Measurements from ENCODE around the gene UNC5CL.
"Not testable (repeated sequence)": the region's sequence is repeated elsewhere in the genome, so short reads cannot be mapped to it uniquely, and the experiment has no call there.

Gene UNC5CL

DNA sequence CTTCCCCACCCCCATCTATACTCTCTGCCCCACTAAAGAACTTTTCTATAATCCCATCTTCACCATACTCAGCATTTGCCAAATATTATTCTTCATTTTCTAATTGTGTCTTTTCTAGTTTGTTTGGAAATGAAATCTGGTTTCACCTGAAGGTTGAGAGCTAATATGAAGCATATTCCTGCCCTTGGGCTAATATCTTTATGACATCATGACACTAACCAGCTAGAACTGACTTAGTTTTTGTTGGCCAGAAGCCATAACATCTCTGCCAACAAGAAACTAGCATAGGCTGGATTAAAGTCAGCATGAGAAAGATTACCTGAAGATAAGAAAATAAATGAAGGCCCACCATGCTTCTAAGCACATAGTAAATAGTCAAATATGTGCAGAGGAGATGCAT is 16.7 kb downstream of the UNC5CL start:
- TF ChIP-seq, protein P1, sequence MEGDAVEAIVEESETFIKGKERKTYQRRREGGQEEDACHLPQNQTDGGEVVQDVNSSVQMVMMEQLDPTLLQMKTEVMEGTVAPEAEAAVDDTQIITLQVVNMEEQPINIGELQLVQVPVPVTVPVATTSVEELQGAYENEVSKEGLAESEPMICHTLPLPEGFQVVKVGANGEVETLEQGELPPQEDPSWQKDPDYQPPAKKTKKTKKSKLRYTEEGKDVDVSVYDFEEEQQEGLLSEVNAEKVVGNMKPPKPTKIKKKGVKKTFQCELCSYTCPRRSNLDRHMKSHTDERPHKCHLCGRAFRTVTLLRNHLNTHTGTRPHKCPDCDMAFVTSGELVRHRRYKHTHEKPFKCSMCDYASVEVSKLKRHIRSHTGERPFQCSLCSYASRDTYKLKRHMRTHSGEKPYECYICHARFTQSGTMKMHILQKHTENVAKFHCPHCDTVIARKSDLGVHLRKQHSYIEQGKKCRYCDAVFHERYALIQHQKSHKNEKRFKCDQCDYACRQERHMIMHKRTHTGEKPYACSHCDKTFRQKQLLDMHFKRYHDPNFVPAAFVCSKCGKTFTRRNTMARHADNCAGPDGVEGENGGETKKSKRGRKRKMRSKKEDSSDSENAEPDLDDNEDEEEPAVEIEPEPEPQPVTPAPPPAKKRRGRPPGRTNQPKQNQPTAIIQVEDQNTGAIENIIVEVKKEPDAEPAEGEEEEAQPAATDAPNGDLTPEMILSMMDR (IDR thresholded peaks at IDR 0.05; ENCODE audit: low read depth, low read length, missing control alignments) = no peak
- DNase-seq (ENCODE audit: low read depth) = no peak
- H3K4me3 ChIP-seq (ENCODE audit: low read depth, low read length) = no peak overlapping the region

DNA sequence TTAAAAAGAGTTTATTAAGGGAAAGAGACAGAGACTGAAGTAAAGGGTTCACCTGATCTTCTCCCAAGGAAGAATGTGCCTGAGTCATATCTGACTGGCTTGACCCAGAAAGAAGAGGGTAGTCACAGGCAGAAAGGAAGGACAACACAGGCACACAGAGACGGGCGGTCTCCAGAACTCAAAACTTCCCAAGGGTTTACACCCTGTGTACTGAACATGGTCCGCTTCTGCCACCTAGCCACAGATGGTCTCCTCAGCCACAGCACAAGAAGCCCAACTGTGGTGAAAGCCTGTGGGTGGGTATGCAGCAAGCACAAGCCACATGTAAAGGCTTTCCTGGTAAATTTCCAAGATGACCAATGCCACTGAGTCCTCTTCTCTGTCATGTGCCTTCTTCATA is 17.2 kb downstream of the UNC5CL start:
- no peak overlapping the region for H3K4me3 ChIP-seq (ENCODE audit: low read depth, low read length)
- no peak for DNase-seq (ENCODE audit: low read depth)
- TF ChIP-seq, protein P1 (IDR thresholded peaks at IDR 0.05; ENCODE audit: low read depth, low read length, missing control alignments) = no peak

DNA sequence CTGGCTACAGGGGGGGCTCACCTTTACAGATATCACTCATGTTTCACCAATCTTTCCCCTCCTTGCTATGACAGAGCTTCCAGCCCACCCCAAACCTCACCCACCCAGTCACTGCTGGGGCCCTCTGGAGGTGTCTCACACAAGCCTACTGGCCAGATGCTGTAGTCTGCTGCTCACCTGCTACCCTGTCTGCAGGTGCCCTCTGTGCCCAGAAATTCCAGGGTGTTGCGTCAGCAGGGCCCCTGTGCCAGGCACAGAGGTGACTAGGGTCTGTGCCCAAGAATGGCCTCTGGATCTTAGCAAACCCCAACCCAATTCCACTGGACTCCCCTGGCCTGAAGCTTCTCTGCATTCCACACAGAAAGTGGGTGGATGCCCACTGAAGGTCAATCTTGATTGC is 21.4 kb downstream of the UNC5CL start:
- H3K4me3 ChIP-seq (ENCODE audit: low read depth, low read length) = no peak overlapping the region
- no peak for DNase-seq (ENCODE audit: low read depth)
- TF ChIP-seq, protein P1 (IDR thresholded peaks at IDR 0.05; ENCODE audit: low read depth, low read length, missing control alignments) = no peak

DNA sequence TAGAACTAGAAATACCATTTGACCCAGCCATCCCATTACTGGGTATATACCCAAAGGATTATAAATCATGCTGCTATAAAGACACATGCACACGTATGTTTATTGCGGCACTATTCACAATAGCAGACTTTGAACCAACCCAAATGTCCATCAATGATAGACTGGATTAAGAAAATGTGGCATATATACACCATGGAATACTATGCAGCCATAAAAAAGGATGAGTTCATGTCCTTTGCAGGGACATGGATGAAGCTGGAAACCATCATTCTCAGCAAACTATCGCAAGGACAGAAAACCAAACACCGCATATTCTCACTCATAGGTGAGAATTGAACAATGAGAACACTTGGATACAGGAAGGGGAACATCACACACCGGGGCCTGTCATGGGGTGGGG is 23.2 kb downstream of the UNC5CL start:
- H3K4me3 ChIP-seq (ENCODE audit: low read depth, low read length); DNase-seq (ENCODE audit: low read depth): not testable (repeated sequence)

DNA sequence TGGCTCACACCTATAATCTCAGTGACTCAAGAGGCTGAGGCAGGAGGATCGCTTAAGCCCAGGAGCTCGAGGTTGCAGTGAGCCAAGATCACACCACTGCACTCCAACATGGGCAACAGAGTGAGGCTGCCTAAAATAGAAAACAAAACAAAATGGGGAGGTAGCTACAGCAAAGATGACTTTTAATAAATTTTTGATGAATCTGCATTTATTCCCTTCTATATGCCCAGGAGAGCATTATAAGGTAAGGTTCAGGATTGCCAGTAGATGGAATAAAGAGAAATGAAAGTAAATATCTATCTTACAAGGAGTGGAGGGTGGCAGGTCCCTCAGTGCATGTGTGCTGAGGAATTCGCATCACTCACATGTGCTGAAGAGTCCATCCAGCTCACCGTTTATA is 24.2 kb downstream of the UNC5CL start:
- TF ChIP-seq, protein P1 (IDR thresholded peaks at IDR 0.05; ENCODE audit: low read depth, low read length, missing control alignments) = no peak
- no peak for DNase-seq (ENCODE audit: low read depth)
- H3K4me3 ChIP-seq (ENCODE audit: low read depth, low read length) = no peak overlapping the region

DNA sequence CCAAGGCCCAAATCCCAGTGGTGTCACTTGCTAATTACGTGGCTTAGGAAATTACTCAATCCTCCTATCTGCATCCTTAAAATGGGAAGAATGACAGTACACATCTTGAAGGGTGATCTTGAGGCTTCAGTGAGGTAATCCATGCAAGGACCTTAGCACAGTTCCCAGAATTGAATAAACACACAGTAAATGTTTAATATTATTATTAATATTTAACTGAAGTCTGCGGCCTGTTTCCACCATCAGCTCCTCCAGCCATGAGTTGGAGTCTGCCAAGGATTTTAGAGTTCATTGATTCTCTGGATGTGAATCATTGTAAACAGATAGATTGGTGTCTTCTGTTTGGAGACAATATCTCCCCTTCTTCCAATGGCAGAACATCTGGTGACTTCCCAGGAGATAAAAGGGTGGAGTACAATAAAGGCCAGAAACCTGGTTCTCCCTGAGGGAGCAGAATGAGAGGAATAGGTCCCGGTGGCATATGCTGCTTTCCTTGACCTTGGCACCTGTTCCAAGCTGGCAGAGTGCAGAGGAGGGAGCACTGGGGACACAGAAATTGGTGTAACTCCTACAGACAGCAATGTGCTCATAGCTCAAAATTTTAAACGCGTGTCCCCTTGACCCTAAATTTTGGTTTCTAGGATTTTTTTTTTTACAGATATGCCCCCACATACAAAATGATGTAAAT is 25.4 kb downstream of the UNC5CL start:
- no peak for DNase-seq (ENCODE audit: low read depth)
- H3K4me3 ChIP-seq (ENCODE audit: low read depth, low read length) = no peak overlapping the region
- TF ChIP-seq, protein P1 (IDR thresholded peaks at IDR 0.05; ENCODE audit: low read depth, low read length, missing control alignments) = no peak

DNA sequence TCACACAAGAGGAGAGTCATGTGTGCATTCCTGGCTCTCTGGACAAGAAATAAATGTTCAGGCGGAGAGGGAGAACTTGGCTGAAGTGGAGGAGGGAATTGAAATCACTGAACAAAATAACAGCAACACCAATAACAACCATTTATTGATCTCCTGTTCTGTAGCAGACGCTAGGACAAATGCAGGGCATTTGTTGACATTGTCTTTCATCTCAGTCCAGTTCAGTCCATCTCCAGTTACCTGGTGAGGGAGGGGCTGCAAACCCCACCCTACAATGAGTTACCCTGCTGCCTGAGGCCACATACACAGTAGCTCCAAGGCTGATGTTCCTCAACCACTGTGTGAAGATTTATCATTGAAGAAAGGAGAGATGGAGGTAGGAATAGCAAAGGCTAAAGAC is 27.3 kb downstream of the UNC5CL start:
- TF ChIP-seq, protein P1 (IDR thresholded peaks at IDR 0.05; ENCODE audit: low read depth, low read length, missing control alignments) = no peak
- no peak for DNase-seq (ENCODE audit: low read depth)
- no peak overlapping the region for H3K4me3 ChIP-seq (ENCODE audit: low read depth, low read length)

All from GM12864 (cell line).